ENCODE data around the gene SPDYE6. TPM values are rescaled to one million over a fixed set of nuclear protein-coding genes. Genes with fewer than 3 reads are reported as not detected.

Gene SPDYE6
- total RNA-seq, 1 donor from 2014 or later, result not detected

GRCh38 chr7:102396710-102397019 lies 40.4 kb upstream of the SPDYE6 start:
- Mint-ChIP-seq H3K27ac (peak overlapping the region; percentile 99), H3K9me3 (no peaks in the 10 kb centered on the region), H3K4me3 (peak overlapping the region; percentile 96), H3K36me3 (peaks cover 18% of the 10 kb centered on the region), H3K4me1 (ENCODE audit: unreplicated experiment) (peaks cover 10% of the 10 kb centered on the region), H3K27me3 (no peaks in the 10 kb centered on the region)
- DNase-seq (ENCODE audit: extremely low spot score, unreplicated experiment), result no peak
- TF ChIP-seq CTCF (conservative IDR thresholded peaks at IDR 0.05), result no peak

GRCh38 chr7:102395873-102396709 lies 39.8 kb upstream of the SPDYE6 start, which contains the start of gene PRKRIP1:
TSS of gene PRKRIP1 (plus strand) at chr7:102396363. CDS start at chr7:102396412, 49 bp downstream.
- DNase-seq (ENCODE audit: extremely low spot score, unreplicated experiment), result peak; percentile 87
- H3K4me3 Mint-ChIP-seq, result peak within 1 kb of the TSS; percentile 96
- peaks cover 17% of the 10 kb centered on the region for H3K36me3 Mint-ChIP-seq
- H3K27ac Mint-ChIP-seq, result peak within 1 kb of the TSS; percentile 99
- H3K4me1 Mint-ChIP-seq (ENCODE audit: unreplicated experiment), result peaks cover 10% of the 10 kb centered on the region
- H3K27me3 Mint-ChIP-seq, result no peaks in the 10 kb centered on the region
- H3K9me3 Mint-ChIP-seq, result no peaks in the 10 kb centered on the region
- no peak for TF ChIP-seq CTCF (conservative IDR thresholded peaks at IDR 0.05)

- Mint-ChIP-seq H3K4me1 (ENCODE audit: unreplicated experiment) (peaks cover 10% of the 10 kb centered on the region), H3K27me3 (no peaks in the 10 kb centered on the region), H3K4me3 (peak overlapping the region; percentile 96), H3K36me3 (peaks cover 12% of the 10 kb centered on the region), H3K9me3 (no peaks in the 10 kb centered on the region), H3K27ac (peak overlapping the region; percentile 99)
- DNase-seq (ENCODE audit: extremely low spot score, unreplicated experiment), result no peak
- no peak for TF ChIP-seq CTCF (conservative IDR thresholded peaks at IDR 0.05)
Measured at GRCh38 chr7:102395592-102395872, 39.3 kb upstream of the SPDYE6 start.

- no peaks in the 10 kb centered on the region for H3K9me3 Mint-ChIP-seq
- peaks cover 4% of the 10 kb centered on the region for H3K36me3 Mint-ChIP-seq
- no peak for DNase-seq (ENCODE audit: extremely low spot score, unreplicated experiment)
- no peak for TF ChIP-seq CTCF (conservative IDR thresholded peaks at IDR 0.05)
- peak overlapping the region; percentile 99 for H3K27ac Mint-ChIP-seq
- peaks cover 10% of the 10 kb centered on the region for H3K4me1 Mint-ChIP-seq (ENCODE audit: unreplicated experiment)
- peak overlapping the region; percentile 77 for H3K4me3 Mint-ChIP-seq
- H3K27me3 Mint-ChIP-seq, result no peaks in the 10 kb centered on the region
Measured at GRCh38 chr7:102393467-102393866, 37.2 kb upstream of the SPDYE6 start.

GRCh38 chr7:102392330-102392729 lies 36.1 kb upstream of the SPDYE6 start:
- Mint-ChIP-seq H3K4me1 (ENCODE audit: unreplicated experiment) (peaks cover 9% of the 10 kb centered on the region), H3K27ac (peak overlapping the region; percentile 13), H3K9me3 (no peaks in the 10 kb centered on the region), H3K4me3 (no peak overlapping the region), H3K27me3 (no peaks in the 10 kb centered on the region), H3K36me3 (peaks cover 4% of the 10 kb centered on the region)
- DNase-seq (ENCODE audit: extremely low spot score, unreplicated experiment), result no peak
- TF ChIP-seq CTCF (conservative IDR thresholded peaks at IDR 0.05), result no peak

Measured in type B pancreatic cell (in vitro differentiated cells).